ENCODE results near the gene USP32.

Gene USP32

DNA sequence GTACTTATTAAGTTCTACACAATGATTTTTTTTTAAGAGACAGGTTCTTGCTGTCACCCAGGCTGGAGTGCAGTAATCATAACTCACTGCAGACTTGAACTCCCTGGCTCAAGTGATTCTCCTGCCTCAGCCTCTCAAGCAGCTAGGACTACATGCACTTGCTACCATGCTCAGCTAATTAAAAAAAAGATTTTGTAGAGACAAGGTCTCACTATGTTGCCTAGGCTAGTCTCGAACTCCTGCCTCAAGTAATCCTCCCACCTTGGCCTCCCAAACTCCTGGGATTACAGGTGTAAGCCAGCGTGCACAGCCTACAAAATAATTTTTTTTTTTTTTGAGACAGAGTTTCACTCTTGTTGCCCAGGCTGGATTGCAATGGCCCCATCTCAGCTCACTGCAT, 22.2 kb downstream of the USP32 start:
- TF ChIP-seq, protein P1, sequence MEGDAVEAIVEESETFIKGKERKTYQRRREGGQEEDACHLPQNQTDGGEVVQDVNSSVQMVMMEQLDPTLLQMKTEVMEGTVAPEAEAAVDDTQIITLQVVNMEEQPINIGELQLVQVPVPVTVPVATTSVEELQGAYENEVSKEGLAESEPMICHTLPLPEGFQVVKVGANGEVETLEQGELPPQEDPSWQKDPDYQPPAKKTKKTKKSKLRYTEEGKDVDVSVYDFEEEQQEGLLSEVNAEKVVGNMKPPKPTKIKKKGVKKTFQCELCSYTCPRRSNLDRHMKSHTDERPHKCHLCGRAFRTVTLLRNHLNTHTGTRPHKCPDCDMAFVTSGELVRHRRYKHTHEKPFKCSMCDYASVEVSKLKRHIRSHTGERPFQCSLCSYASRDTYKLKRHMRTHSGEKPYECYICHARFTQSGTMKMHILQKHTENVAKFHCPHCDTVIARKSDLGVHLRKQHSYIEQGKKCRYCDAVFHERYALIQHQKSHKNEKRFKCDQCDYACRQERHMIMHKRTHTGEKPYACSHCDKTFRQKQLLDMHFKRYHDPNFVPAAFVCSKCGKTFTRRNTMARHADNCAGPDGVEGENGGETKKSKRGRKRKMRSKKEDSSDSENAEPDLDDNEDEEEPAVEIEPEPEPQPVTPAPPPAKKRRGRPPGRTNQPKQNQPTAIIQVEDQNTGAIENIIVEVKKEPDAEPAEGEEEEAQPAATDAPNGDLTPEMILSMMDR (IDR thresholded peaks at IDR 0.05; ENCODE audit: low read depth, low read length): no peak
- no peak overlapping the region for H3K4me3 ChIP-seq (ENCODE audit: low read depth, low read length)
- in situ Hi-C loops (cut with HindIII; ENCODE audit: low sequenced_read_pairs): no loop called here
- DNase-seq (ENCODE audit: low read depth, low spot score): no peak

DNA sequence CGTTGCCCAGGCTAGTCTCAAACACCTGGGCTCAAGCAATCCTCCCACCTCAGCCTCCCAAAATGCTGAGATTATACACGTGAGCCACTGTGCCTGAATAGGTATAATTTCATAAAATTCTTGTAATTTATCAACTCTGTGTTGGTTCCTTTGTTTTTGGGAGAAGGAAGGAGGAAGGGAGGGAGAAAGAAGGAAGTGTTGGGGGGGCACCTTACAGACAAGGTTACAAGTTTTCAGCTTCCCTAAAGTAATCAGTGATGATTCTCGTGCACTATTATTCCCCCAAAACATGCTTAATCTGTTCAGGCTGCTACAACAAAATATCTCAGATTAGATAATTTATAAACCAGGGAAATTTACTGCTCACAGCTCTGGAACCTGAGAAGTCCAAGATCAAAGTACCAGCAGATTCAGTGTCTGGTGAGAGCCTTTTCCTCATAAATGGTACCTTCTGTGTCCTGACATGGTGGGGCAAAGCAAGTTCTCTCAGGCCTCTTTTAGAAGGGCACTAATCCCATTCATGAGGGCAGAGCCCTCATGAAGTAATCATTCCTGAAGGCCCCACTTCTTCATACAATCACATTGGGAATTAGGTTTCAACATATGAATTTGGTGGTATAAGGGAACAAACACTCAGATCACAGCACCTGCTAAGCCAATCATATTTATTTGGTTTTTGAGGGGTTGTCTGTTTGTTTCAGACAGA, 28.1 kb downstream of the USP32 start:
- no peak for DNase-seq (ENCODE audit: low read depth, low spot score)
- H3K4me3 ChIP-seq (ENCODE audit: low read depth, low read length): no peak overlapping the region
- in situ Hi-C loops (cut with HindIII; ENCODE audit: low sequenced_read_pairs): no loop called here
- TF ChIP-seq, protein P1 (IDR thresholded peaks at IDR 0.05; ENCODE audit: low read depth, low read length): no peak

DNA sequence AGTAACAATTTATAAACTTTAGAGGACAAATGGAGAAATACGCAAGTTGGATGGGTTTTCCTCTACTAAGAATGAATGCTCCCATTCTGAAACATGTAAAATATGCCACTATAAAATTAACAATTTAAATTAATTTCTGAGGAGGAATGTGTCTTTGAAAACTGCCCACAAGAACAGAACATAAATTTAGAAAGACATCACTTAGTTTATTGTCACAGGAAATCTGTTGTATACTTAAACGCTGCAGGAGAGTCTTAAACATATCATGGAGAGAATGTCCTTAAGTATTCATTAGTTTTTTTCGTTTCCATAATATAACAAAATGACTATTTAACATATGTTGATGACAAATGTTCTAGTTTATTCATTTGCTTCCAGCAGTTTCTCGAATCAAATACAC, 29.6 kb downstream of the USP32 start:
- no peak overlapping the region for H3K4me3 ChIP-seq (ENCODE audit: low read depth, low read length)
- TF ChIP-seq, protein P1 (IDR thresholded peaks at IDR 0.05; ENCODE audit: low read depth, low read length): no peak
- DNase-seq (ENCODE audit: low read depth, low spot score): no peak
- in situ Hi-C loops (cut with HindIII; ENCODE audit: low sequenced_read_pairs): no loop called here

DNA sequence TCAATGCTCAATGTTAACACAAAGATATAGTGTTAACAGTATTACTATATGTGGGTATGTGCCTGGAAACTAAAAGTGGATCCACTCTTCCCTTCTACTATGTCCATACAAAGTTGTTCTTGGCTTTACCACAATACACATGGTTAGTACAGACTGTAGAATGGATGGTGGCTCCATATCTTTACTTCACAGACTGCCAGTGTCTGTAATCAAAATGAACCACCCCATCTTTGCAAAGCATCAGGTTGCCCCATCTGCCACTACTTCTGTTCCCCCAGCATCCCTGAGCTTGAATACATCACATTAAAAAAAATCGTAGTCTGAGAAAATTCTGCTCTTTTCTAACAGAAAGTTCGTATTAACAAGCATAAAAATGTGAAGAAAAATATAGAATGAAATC, 30.0 kb downstream of the USP32 start:
- no peak for DNase-seq (ENCODE audit: low read depth, low spot score)
- in situ Hi-C loops (cut with HindIII; ENCODE audit: low sequenced_read_pairs): no loop called here
- TF ChIP-seq, protein P1 (IDR thresholded peaks at IDR 0.05; ENCODE audit: low read depth, low read length): no peak
- H3K4me3 ChIP-seq (ENCODE audit: low read depth, low read length): no peak overlapping the region

DNA sequence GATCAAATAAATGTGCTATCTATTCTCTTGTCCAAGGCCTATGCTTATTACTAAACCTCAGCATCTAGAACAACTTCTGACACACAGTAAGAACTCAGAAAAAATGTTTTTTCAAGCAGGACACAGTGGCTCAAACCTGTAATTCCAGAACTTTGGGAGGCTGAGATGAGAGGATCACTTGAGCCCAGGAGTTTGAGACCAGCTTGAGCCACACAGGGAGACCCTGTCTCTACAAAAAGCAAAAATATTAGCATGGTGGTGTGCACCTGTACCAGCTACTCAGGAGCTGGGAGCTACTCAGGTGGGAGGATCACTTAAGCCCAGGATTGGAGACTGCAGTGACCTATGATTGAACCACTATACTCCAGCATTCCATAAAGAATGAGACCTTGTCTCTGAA, 32.5 kb downstream of the USP32 start:
- no peak overlapping the region for H3K4me3 ChIP-seq (ENCODE audit: low read depth, low read length)
- in situ Hi-C loops (cut with HindIII; ENCODE audit: low sequenced_read_pairs): no loop called here
- TF ChIP-seq, protein P1 (IDR thresholded peaks at IDR 0.05; ENCODE audit: low read depth, low read length): no peak
- DNase-seq (ENCODE audit: low read depth, low spot score): no peak

DNA sequence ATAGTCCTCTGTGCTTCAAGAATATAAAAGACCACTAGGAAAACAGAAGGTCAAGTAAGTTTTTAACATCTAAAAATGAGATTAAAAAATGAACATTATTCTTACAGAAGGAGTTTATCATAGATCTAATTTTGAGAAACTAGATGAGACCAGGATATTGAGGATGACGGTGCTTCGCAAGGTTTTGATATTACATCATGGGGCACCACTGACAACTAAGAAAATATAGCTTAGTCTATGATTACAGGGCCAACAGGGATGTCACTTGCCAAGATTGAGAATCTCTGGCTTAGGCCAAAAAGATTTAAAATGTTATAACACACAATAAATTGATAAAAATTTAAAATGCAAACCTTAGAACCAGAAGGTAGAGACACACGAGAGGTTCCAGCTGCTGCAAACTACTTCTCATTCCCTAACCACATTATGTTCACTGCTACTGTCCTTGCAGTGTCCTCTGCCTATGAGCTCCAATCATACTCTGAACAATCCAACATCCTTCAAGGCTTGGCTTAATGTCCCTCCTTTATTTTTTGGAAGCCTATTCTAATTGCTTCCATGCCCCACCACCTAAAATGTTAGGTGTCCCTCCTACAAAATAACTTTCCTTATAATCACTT, 33.2 kb downstream of the USP32 start:
- in situ Hi-C loops (cut with HindIII; ENCODE audit: low sequenced_read_pairs): no loop called here
- DNase-seq (ENCODE audit: low read depth, low spot score): no peak
- TF ChIP-seq, protein P1 (IDR thresholded peaks at IDR 0.05; ENCODE audit: low read depth, low read length): no peak
- H3K4me3 ChIP-seq (ENCODE audit: low read depth, low read length): no peak overlapping the region

Measured in astrocyte of the spinal cord (primary cell).